NCI-H774 (cell line): ENCODE data around the gene CTBP2.

ENCODE experiments used
- DNase-seq: peaks from one replicate; lab custom pipeline; 2025; lab: John Stamatoyannopoulos, UW

CTBP2 gene

GRCh38 chr10:125010362-125010761 is 150.0 kb downstream of the CTBP2 start:
- DNase-seq: no peak

- no peak for DNase-seq
These were observed 150.7 kb downstream of the CTBP2 start for GRCh38 chr10:125009661-125010161.

GRCh38 chr10:125008689-125009638 is 151.4 kb downstream of the CTBP2 start:
- DNase-seq: no peak

GRCh38 chr10:125007436-125007835 is 152.9 kb downstream of the CTBP2 start:
- DNase-seq: no peak

GRCh38 chr10:125006921-125007426 is 153.4 kb downstream of the CTBP2 start:
- DNase-seq: no peak

- no peak for DNase-seq
These were observed 154.1 kb downstream of the CTBP2 start for GRCh38 chr10:125006188-125006680.

GRCh38 chr10:125005312-125006187 is 154.8 kb downstream of the CTBP2 start:
- DNase-seq: no peak

GRCh38 chr10:125004571-125005311 is 155.6 kb downstream of the CTBP2 start:
- no peak for DNase-seq

- no peak for DNase-seq
These were observed 156.4 kb downstream of the CTBP2 start for GRCh38 chr10:125003901-125004467.

GRCh38 chr10:125003146-125003900 is 157.0 kb downstream of the CTBP2 start:
- DNase-seq: no peak

- DNase-seq: no peak
These were observed 157.8 kb downstream of the CTBP2 start for GRCh38 chr10:125002423-125003145.

- DNase-seq: no peak
These were observed 158.3 kb downstream of the CTBP2 start for GRCh38 chr10:125002047-125002422.

GRCh38 chr10:125001313-125002046 is 158.9 kb downstream of the CTBP2 start:
- no peak for DNase-seq

- no peak for DNase-seq
These were observed 159.7 kb downstream of the CTBP2 start for GRCh38 chr10:125000366-125001312.

- DNase-seq: no peak
These were observed 160.7 kb downstream of the CTBP2 start for GRCh38 chr10:124999433-125000365.

GRCh38 chr10:124998624-124999291 is 161.6 kb downstream of the CTBP2 start:
- DNase-seq: no peak
